Lower leg skin (tissue), 3 donors: Measurements from ENCODE around the gene SPC24.

Source experiments
- POLR2A ChIP-seq, 2 donors: fragments of 450-650 bp; IDR thresholded peaks; one replicate each; pipeline ENCODE4 v1.6.1; 2016 to 2017; ENCODE audit warnings: antibody characterized with exemption in 2 of 2, mild to moderate bottlenecking in 1 of 2, moderate library complexity in 1 of 2
- TF ChIP-seq, protein P1 (sequence below), 3 donors: fragments of 450-650 bp; IDR thresholded peaks; one replicate each; pipeline ENCODE4 v1.5.1; 2016; ENCODE audit warnings: antibody characterized with exemption in 3 of 3, mild to moderate bottlenecking in 3 of 3, moderate library complexity in 2 of 3

DNA sequence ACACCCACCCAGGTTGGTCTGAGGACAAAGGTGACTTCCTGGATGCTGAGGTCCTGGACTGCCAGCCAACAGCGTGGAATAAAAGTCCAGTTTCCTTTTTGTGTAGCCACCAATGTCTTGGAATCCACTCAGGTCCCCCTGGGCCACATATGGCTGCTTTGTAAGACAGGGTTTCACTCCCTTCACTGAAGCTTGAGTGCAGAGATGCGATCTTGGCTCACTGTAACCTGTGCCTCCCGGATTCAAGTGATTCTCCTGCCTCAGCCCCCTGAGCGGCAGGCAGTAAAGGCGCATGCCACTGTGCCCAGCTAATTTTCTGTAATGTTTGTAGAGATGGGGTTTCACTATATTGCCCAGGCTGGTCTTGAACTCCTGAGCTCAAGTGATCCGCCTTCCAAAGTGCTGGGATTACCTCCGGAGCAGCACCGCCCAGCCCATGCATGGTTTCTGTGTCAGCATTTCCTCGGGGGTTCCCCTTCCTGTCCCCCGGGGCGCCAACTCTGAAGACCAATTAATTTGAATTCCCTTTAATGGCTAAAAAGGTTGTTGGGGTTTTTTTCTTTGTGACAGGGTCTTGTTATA, 24.2 kb upstream of the SPC24 start:
- TF ChIP-seq POLR2A (IDR thresholded peaks at IDR 0.05), result no peak
- TF ChIP-seq, protein P1, sequence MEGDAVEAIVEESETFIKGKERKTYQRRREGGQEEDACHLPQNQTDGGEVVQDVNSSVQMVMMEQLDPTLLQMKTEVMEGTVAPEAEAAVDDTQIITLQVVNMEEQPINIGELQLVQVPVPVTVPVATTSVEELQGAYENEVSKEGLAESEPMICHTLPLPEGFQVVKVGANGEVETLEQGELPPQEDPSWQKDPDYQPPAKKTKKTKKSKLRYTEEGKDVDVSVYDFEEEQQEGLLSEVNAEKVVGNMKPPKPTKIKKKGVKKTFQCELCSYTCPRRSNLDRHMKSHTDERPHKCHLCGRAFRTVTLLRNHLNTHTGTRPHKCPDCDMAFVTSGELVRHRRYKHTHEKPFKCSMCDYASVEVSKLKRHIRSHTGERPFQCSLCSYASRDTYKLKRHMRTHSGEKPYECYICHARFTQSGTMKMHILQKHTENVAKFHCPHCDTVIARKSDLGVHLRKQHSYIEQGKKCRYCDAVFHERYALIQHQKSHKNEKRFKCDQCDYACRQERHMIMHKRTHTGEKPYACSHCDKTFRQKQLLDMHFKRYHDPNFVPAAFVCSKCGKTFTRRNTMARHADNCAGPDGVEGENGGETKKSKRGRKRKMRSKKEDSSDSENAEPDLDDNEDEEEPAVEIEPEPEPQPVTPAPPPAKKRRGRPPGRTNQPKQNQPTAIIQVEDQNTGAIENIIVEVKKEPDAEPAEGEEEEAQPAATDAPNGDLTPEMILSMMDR (IDR thresholded peaks at IDR 0.05), result no peak
